K562 (cell line): ENCODE results near the gene NEB. TPM values are rescaled to one million over a fixed set of nuclear protein-coding genes. Genes with fewer than 3 reads are reported as not detected.

Source experiments
- BACH1 ChIP-seq: fragments of 200-800 bp; sonication (Bioruptor generic); IDR thresholded peaks from 2 replicates; pipeline ENCODE4 v1.6.1; 2016; ENCODE audit warnings: missing genetic modification characterization, missing compliant biosample characterization
- CCNT2 ChIP-seq: IDR thresholded peaks from 2 replicates; pipeline ENCODE4 v1.6.1; 2011; ENCODE audit warnings: borderline replicate concordance, low read depth, mild to moderate bottlenecking, moderate library complexity, mixed read lengths, low read length; ENCODE audit not compliant: insufficient read length; ENCODE audit errors: extremely low read depth
- CXXC5 ChIP-seq: fragments of 250-450 bp; sonication (Bioruptor Pico); IDR thresholded peaks from 2 replicates; pipeline ENCODE4 v1.8.0; 2022; ENCODE audit warnings: inconsistent platforms, mild to moderate bottlenecking, moderate library complexity
- FOSL1 ChIP-seq: fragments of 200-800 bp; sonication (Bioruptor generic); conservative IDR thresholded peaks from 2 replicates; pipeline ENCODE4 v1.6.1; 2016; ENCODE audit warnings: missing genetic modification characterization, missing compliant biosample characterization
- JUND ChIP-seq, 2 experiments: IDR thresholded peaks; 2 replicates in 1 of 2; 3 replicates in 1 of 2; pipeline ENCODE4 v1.6.1; 2011; ENCODE audit warnings: borderline replicate concordance in 2 of 2, low read depth in 2 of 2, low read length in 2 of 2, improper control_type of control experiment in 1 of 2, missing biosample characterization in 1 of 2, missing genetic modification characterization in 1 of 2, missing genetic modification reagents in 1 of 2
- MAFK ChIP-seq: IDR thresholded peaks from 2 replicates; pipeline ENCODE4 v1.6.1; 2011; ENCODE audit warnings: low read length, improper control_type of control experiment
- NFE2 ChIP-seq: IDR thresholded peaks from 2 replicates; pipeline ENCODE4 v1.6.1; 2014; ENCODE audit warnings: antibody characterized with exemption, low read depth
- NR2C2 ChIP-seq, 2 experiments: fragments of 200-800 bp in 1 of 2; sonication (Bioruptor generic) in 1 of 2; sonication (generic) in 1 of 2; formaldehyde crosslinking in 1 of 2; IDR thresholded peaks; 2 replicates each; pipeline versions ENCODE4 v1.6.1 to v1.8.0; 2016 to 2022; ENCODE audit warnings: mild to moderate bottlenecking in 1 of 2, missing compliant biosample characterization in 1 of 2, missing genetic modification characterization in 1 of 2, missing genetic modification reagents in 1 of 2
- SMARCA4 ChIP-seq: fragments of 450-650 bp; IDR thresholded peaks from 2 replicates; pipeline ENCODE4 v1.6.1; 2016
- SOX6 ChIP-seq: fragments of 450-650 bp; IDR thresholded peaks from 2 replicates; pipeline ENCODE4 v1.6.1; 2014; ENCODE audit warnings: mild to moderate bottlenecking
- ZNF77 ChIP-seq: fragments of 250-450 bp; sonication (Bioruptor Pico); IDR thresholded peaks from 2 replicates; pipeline ENCODE4 v1.5.0; 2020
- polyA plus RNA-seq, 8 experiments: library from polyadenylated mRNA; depleted of rRNA in 4 of 8; stranded (reverse) in 5 of 8; unstranded in 3 of 8; fragments of >200 nt; fragmentation: Nextera tagmentation in 2 of 8; fragmentation: Illumina TruSeq in 1 of 8; extraction: Ambion mirVana in 2 of 8; extraction: Trizol in 1 of 8; gene quantifications; 2 replicates each; pipeline versions ENCODE4 v1.2.1 to v1.2.3, GENCODE V29; 2011 to 2014; ENCODE audit warnings: inconsistent platforms in 1 of 8, missing spikeins in 1 of 8
- total RNA-seq, 7 experiments: library from RNA; depleted of rRNA in 6 of 7; stranded (reverse); fragments of >200 nt in 6 of 7; fragmentation: Illumina TruSeq in 2 of 7; extraction: Trizol in 2 of 7; gene quantifications; 2 replicates each; pipeline versions ENCODE4 v1.2.1 to v1.2.3, GENCODE V29; 2011 to 2021; ENCODE audit warnings: low replicate concordance in 1 of 7
- TF ChIP-seq, protein P1 (sequence below): fragments of 450-650 bp; IDR thresholded peaks from 2 replicates; pipeline ENCODE4 v1.7.1; 2018; ENCODE audit warnings: mild to moderate bottlenecking, low read depth; ENCODE audit not compliant: partially characterized antibody
- TF ChIP-seq, protein P2 (sequence below), 2 experiments: fragments of 450-650 bp; IDR thresholded peaks; 2 replicates each; pipeline ENCODE4 v1.6.1; 2016
- TF ChIP-seq, protein P3 (sequence below): fragments of 450-650 bp; formaldehyde crosslinking; IDR thresholded peaks from 2 replicates; pipeline ENCODE4 v1.4.0; 2020; ENCODE audit warnings: mild to moderate bottlenecking
- TF ChIP-seq, protein P4 (sequence below): IDR thresholded peaks from 2 replicates; pipeline ENCODE4 v1.6.1; 2014; ENCODE audit warnings: antibody characterized with exemption

NEB gene
- total and polyA plus RNA-seq, 9 of the 15 experiments (the other 6 are each of a cell fraction or from before 2014, with no cell fraction given), result 1.7 to 3.8 (median 2.9) TPM

DNA sequence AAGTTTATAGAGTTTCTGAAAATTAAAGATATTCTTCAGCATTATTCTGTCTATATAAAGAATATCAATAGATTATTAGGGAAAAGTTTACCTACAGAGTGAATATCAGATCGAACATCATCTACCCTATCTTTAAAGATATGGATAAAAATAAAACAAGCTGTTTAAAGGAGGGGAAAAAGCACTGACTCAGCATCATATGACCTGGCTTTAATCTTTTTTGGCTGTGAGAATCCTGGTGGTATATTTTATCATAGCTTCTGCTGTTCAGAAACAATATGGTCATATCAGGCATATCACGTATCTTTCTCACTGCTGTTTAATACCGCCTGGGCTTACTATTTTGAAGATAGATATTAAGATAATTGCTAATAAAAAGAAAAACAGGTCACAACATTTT, 80.2 kb downstream of the NEB start (continued):
- TF ChIP-seq, protein P1, sequence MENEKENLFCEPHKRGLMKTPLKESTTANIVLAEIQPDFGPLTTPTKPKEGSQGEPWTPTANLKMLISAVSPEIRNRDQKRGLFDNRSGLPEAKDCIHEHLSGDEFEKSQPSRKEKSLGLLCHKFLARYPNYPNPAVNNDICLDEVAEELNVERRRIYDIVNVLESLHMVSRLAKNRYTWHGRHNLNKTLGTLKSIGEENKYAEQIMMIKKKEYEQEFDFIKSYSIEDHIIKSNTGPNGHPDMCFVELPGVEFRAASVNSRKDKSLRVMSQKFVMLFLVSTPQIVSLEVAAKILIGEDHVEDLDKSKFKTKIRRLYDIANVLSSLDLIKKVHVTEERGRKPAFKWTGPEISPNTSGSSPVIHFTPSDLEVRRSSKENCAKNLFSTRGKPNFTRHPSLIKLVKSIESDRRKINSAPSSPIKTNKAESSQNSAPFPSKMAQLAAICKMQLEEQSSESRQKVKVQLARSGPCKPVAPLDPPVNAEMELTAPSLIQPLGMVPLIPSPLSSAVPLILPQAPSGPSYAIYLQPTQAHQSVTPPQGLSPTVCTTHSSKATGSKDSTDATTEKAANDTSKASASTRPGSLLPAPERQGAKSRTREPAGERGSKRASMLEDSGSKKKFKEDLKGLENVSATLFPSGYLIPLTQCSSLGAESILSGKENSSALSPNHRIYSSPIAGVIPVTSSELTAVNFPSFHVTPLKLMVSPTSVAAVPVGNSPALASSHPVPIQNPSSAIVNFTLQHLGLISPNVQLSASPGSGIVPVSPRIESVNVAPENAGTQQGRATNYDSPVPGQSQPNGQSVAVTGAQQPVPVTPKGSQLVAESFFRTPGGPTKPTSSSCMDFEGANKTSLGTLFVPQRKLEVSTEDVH, result no peak
- TF ChIP-seq NR2C2 (CRISPR knock-in tag; IDR thresholded peaks at IDR 0.05), result no peak
- peak; percentile 24; the same call in 1 of the 2 replicates for TF ChIP-seq NR2C2 (tag; IDR thresholded peaks at IDR 0.05)
- peak; percentile 60; the same call in 1 of the 2 replicates for TF ChIP-seq JUND (IDR thresholded peaks at IDR 0.05; ENCODE audit: borderline replicate concordance, low read depth, low read length)
- TF ChIP-seq JUND (tag; IDR thresholded peaks at IDR 0.05; ENCODE audit: borderline replicate concordance, low read depth, low read length), result 0 out of 3 replicates have a peak, but pooled peaks have one; percentile 29
- 0 out of 2 replicates have a peak, but pooled peaks have one; percentile 68 for TF ChIP-seq BACH1 (tag)
- TF ChIP-seq, protein P2, sequence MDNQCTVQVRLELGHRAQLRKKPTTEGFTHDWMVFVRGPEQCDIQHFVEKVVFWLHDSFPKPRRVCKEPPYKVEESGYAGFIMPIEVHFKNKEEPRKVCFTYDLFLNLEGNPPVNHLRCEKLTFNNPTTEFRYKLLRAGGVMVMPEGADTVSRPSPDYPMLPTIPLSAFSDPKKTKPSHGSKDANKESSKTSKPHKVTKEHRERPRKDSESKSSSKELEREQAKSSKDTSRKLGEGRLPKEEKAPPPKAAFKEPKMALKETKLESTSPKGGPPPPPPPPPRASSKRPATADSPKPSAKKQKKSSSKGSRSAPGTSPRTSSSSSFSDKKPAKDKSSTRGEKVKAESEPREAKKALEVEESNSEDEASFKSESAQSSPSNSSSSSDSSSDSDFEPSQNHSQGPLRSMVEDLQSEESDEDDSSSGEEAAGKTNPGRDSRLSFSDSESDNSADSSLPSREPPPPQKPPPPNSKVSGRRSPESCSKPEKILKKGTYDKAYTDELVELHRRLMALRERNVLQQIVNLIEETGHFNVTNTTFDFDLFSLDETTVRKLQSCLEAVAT (IDR thresholded peaks at IDR 0.05), result no peak
- TF ChIP-seq MAFK, result peak; percentile 95
- TF ChIP-seq, protein P3, sequence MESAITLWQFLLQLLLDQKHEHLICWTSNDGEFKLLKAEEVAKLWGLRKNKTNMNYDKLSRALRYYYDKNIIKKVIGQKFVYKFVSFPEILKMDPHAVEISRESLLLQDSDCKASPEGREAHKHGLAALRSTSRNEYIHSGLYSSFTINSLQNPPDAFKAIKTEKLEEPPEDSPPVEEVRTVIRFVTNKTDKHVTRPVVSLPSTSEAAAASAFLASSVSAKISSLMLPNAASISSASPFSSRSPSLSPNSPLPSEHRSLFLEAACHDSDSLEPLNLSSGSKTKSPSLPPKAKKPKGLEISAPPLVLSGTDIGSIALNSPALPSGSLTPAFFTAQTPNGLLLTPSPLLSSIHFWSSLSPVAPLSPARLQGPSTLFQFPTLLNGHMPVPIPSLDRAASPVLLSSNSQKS, result 0 out of 2 replicates have a peak, but pooled peaks have one; percentile 14
- peak; percentile 27 for TF ChIP-seq CCNT2
- TF ChIP-seq NFE2, result peak; percentile 56; the same call in 1 of the 2 replicates
- no peak for TF ChIP-seq ZNF77 (CRISPR knock-in tag)
- peak; percentile 68 for TF ChIP-seq FOSL1 (tag)
- TF ChIP-seq, protein P4, sequence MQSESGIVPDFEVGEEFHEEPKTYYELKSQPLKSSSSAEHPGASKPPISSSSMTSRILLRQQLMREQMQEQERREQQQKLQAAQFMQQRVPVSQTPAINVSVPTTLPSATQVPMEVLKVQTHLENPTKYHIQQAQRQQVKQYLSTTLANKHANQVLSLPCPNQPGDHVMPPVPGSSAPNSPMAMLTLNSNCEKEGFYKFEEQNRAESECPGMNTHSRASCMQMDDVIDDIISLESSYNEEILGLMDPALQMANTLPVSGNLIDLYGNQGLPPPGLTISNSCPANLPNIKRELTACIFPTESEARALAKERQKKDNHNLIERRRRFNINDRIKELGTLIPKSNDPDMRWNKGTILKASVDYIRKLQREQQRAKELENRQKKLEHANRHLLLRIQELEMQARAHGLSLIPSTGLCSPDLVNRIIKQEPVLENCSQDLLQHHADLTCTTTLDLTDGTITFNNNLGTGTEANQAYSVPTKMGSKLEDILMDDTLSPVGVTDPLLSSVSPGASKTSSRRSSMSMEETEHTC, result peak; percentile 50; the same call in 1 of the 2 replicates
- peak; percentile 14; the same call in 1 of the 2 replicates for TF ChIP-seq SMARCA4
- TF ChIP-seq SOX6, result peak; percentile 48; the same call in 1 of the 2 replicates
- TF ChIP-seq CXXC5 (CRISPR knock-in tag), result 0 out of 2 replicates have a peak, but pooled peaks have one; percentile 7
